HEK293T (cell line): ENCODE data around the gene AGPAT2.

ENCODE experiments used
- ARNT ChIP-seq: fragments of 450-650 bp; IDR thresholded peaks from 2 replicates; pipeline ENCODE4 v1.6.1; 2017; ENCODE audit warnings: mild to moderate bottlenecking
- ELF4 ChIP-seq: fragments of 450-650 bp; IDR thresholded peaks from 2 replicates; pipeline ENCODE4 v1.6.1; 2017; ENCODE audit warnings: antibody characterized with exemption
- FOXA1 ChIP-seq: fragments of 450-650 bp; IDR thresholded peaks from 2 replicates; pipeline ENCODE4 v1.6.1; 2016; ENCODE audit warnings: mild to moderate bottlenecking
- FOXK2 ChIP-seq: fragments of 450-650 bp; IDR thresholded peaks from 2 replicates; pipeline ENCODE4 v1.6.1; 2016; ENCODE audit warnings: mild to moderate bottlenecking
- NFRKB ChIP-seq: fragments of 450-650 bp; IDR thresholded peaks from 2 replicates; pipeline ENCODE4 v1.6.1; 2016; ENCODE audit warnings: mild to moderate bottlenecking, moderate library complexity
- PKNOX1 ChIP-seq: fragments of 450-650 bp; IDR thresholded peaks from 2 replicates; pipeline ENCODE4 v1.6.1; 2016
- SP1 ChIP-seq: fragments of 450-650 bp; IDR thresholded peaks from 2 replicates; pipeline ENCODE4 v1.6.1; 2017
- SUZ12 ChIP-seq: fragments of 450-650 bp; IDR thresholded peaks from 2 replicates; pipeline ENCODE4 v1.6.1; 2016; ENCODE audit warnings: mild to moderate bottlenecking

GRCh38 chr9:136721339-136722092, 34.3 kb upstream of the AGPAT2 start:
- TF ChIP-seq SP1 (no peak), ELF4 (no peak), ARNT (no peak), FOXK2 (no peak), SUZ12 (no peak), FOXA1 (no peak), NFRKB (no peak), PKNOX1 (no peak)
